GM18498 (cell line): ENCODE measurements around the gene ADAMTSL1.

Experiments
- ATAC-seq: cut with Tn5 transposase; IDR thresholded peaks from one replicate; pipeline ENCODE4 v1.9.1; 2021; ENCODE audit warnings: mild to moderate bottlenecking, moderate library complexity; ENCODE audit not compliant: unreplicated experiment

ADAMTSL1 gene

GRCh38 chr9:18499980-18500379 lies 26.0 kb downstream of the ADAMTSL1 start:
- no peak for ATAC-seq

- ATAC-seq: no peak
These were observed 26.5 kb downstream of the ADAMTSL1 start for GRCh38 chr9:18500451-18500850.

- no peak for ATAC-seq
These were observed 28.0 kb downstream of the ADAMTSL1 start for GRCh38 chr9:18501949-18502348.

- no peak for ATAC-seq
These were observed 28.6 kb downstream of the ADAMTSL1 start for GRCh38 chr9:18502546-18502945.

- no peak for ATAC-seq
These were observed 30.8 kb downstream of the ADAMTSL1 start for GRCh38 chr9:18504707-18505106.

GRCh38 chr9:18507151-18507550 lies 33.2 kb downstream of the ADAMTSL1 start:
- no peak for ATAC-seq

- ATAC-seq: no peak
These were observed 42.6 kb downstream of the ADAMTSL1 start for GRCh38 chr9:18516514-18516913.

- ATAC-seq: no peak
These were observed 43.0 kb downstream of the ADAMTSL1 start for GRCh38 chr9:18516965-18517364.

- ATAC-seq: no peak
These were observed 46.6 kb downstream of the ADAMTSL1 start for GRCh38 chr9:18520416-18521047.

- ATAC-seq: no peak
These were observed 52.7 kb downstream of the ADAMTSL1 start for GRCh38 chr9:18526685-18527084.

GRCh38 chr9:18531136-18532065 lies 57.4 kb downstream of the ADAMTSL1 start:
- ATAC-seq: no peak

GRCh38 chr9:18534611-18535010 lies 60.7 kb downstream of the ADAMTSL1 start:
- ATAC-seq: no peak

GRCh38 chr9:18536554-18536953 lies 62.6 kb downstream of the ADAMTSL1 start:
- ATAC-seq: no peak

- ATAC-seq: no peak
These were observed 65.3 kb downstream of the ADAMTSL1 start for GRCh38 chr9:18539203-18539693.

- ATAC-seq: no peak
These were observed 69.0 kb downstream of the ADAMTSL1 start for GRCh38 chr9:18542837-18543405.

GRCh38 chr9:18543406-18544192 lies 69.6 kb downstream of the ADAMTSL1 start:
- no peak for ATAC-seq

- no peak for ATAC-seq
These were observed 70.5 kb downstream of the ADAMTSL1 start for GRCh38 chr9:18544456-18544855.

- no peak for ATAC-seq
These were observed 71.8 kb downstream of the ADAMTSL1 start for GRCh38 chr9:18545636-18546360.

- no peak for ATAC-seq
These were observed 74.5 kb downstream of the ADAMTSL1 start for GRCh38 chr9:18548456-18548855.

- ATAC-seq: no peak
These were observed 75.8 kb downstream of the ADAMTSL1 start for GRCh38 chr9:18549772-18550171.
